Breast epithelium (tissue), 3 donors: ENCODE measurements around the gene CHST9.

Experiments used
- CTCF ChIP-seq, 3 donors: fragments of 450-650 bp; IDR thresholded peaks; one replicate each; pipeline ENCODE4 v1.5.1; 2016 to 2017; ENCODE audit warnings: antibody characterized with exemption in 3 of 3, mild to moderate bottlenecking in 3 of 3, moderate library complexity in 3 of 3
- POLR2A ChIP-seq: fragments of 450-650 bp; IDR thresholded peaks from one replicate; pipeline ENCODE4 v1.6.1; 2016; ENCODE audit warnings: antibody characterized with exemption, mild to moderate bottlenecking, moderate library complexity
- POLR2AphosphoS5 ChIP-seq, 3 donors: sonication (generic); formaldehyde crosslinking; IDR thresholded peaks; one replicate each; pipeline ENCODE4 v1.6.1; 2017; ENCODE audit warnings: antibody characterized with exemption in 3 of 3

- TF ChIP-seq CTCF (IDR thresholded peaks at IDR 0.05) (no peak), POLR2AphosphoS5 (IDR thresholded peaks at IDR 0.05) (no peak), POLR2A (no peak)
Observed at GRCh38 chr18:26888259-26888658, 296.8 kb downstream of the CHST9 start.
